HepG2 (cell line): ENCODE data around the gene DAPK1. TPM values are rescaled to one million over a fixed set of nuclear protein-coding genes. Genes with fewer than 3 reads are reported as not detected.

Source experiments
- AGO2 ChIP-seq: fragments of 200-400 bp; formaldehyde crosslinking; optimal IDR thresholded peaks from 2 replicates; pipeline ENCODE3; 2017; ENCODE audit warnings: mild to moderate bottlenecking, low read depth, low read length, moderate library complexity
- ARNT2 ChIP-seq: sonication (generic); formaldehyde crosslinking; IDR thresholded peaks from 2 replicates; pipeline ENCODE4 v1.8.0; 2022; ENCODE audit warnings: mild to moderate bottlenecking, low read depth, missing genetic modification reagents, moderate library complexity
- ARNTL ChIP-seq: sonication (generic); formaldehyde crosslinking; IDR thresholded peaks from 2 replicates; pipeline ENCODE4 v1.4.0; 2020; ENCODE audit warnings: mild to moderate bottlenecking, missing genetic modification reagents
- CCDC6 ChIP-seq: sonication (generic); formaldehyde crosslinking; IDR thresholded peaks from 2 replicates; pipeline ENCODE4 v1.8.1; 2022; ENCODE audit warnings: mild to moderate bottlenecking, missing genetic modification reagents, moderate library complexity
- ELF1 ChIP-seq: sonication (generic); formaldehyde crosslinking; IDR thresholded peaks from 2 replicates; pipeline ENCODE4 v1.4.0; 2020; ENCODE audit warnings: missing genetic modification reagents
- FOXC1 ChIP-seq: sonication (generic); formaldehyde crosslinking; IDR thresholded peaks from 2 replicates; pipeline ENCODE4 v1.8.0; 2022; ENCODE audit warnings: mild to moderate bottlenecking, missing genetic modification reagents, borderline replicate concordance
- FOXK1 ChIP-seq: sonication (generic); formaldehyde crosslinking; IDR thresholded peaks from 2 replicates; pipeline ENCODE4 v1.4.0; 2020; ENCODE audit warnings: low read depth, missing genetic modification reagents, borderline replicate concordance
- HDAC1 ChIP-seq: sonication (generic); formaldehyde crosslinking; IDR thresholded peaks from 2 replicates; pipeline ENCODE4 v1.5.1; 2020; ENCODE audit warnings: mild to moderate bottlenecking, missing genetic modification reagents
- IKZF1 ChIP-seq: fragments of 450-650 bp; IDR thresholded peaks from 2 replicates; pipeline ENCODE4 v1.7.1; 2016
- ISL2 ChIP-seq: sonication (generic); formaldehyde crosslinking; IDR thresholded peaks from 2 replicates; pipeline ENCODE4 v1.5.0; 2020; ENCODE audit warnings: missing genetic modification reagents
- KLF13 ChIP-seq: sonication (generic); formaldehyde crosslinking; IDR thresholded peaks from 2 replicates; pipeline ENCODE4 v1.4.0; 2020; ENCODE audit warnings: mild to moderate bottlenecking, missing genetic modification reagents
- MTA1 ChIP-seq: sonication (generic); formaldehyde crosslinking; IDR thresholded peaks from 2 replicates; pipeline ENCODE4 v1.4.0; 2020; ENCODE audit warnings: missing genetic modification reagents, mild to moderate bottlenecking, borderline replicate concordance
- PRPF4 ChIP-seq: fragments of 200-400 bp; formaldehyde crosslinking; IDR thresholded peaks from 2 replicates; pipeline ENCODE4 v1.6.1; 2016; ENCODE audit warnings: low read length, low read depth; ENCODE audit not compliant: poor library complexity, severe bottlenecking
- RBM22 ChIP-seq: fragments of 200-400 bp; formaldehyde crosslinking; optimal IDR thresholded peaks from 2 replicates; pipeline ENCODE3; 2017; ENCODE audit warnings: mild to moderate bottlenecking, low read length, moderate library complexity
- SALL1 ChIP-seq: sonication (generic); formaldehyde crosslinking; IDR thresholded peaks from 2 replicates; pipeline ENCODE4 v1.8.0; 2022; ENCODE audit warnings: mild to moderate bottlenecking, missing genetic modification reagents
- SMAD9 ChIP-seq: sonication (generic); formaldehyde crosslinking; IDR thresholded peaks from 2 replicates; pipeline ENCODE4 v1.5.1; 2020; ENCODE audit warnings: mild to moderate bottlenecking, missing genetic modification reagents
- SRF ChIP-seq: IDR thresholded peaks from 2 replicates; pipeline ENCODE4 v1.6.1; 2011; ENCODE audit warnings: mild to moderate bottlenecking, low read depth, low read length, moderate library complexity
- U2AF1 ChIP-seq: fragments of 200-400 bp; formaldehyde crosslinking; optimal IDR thresholded peaks from 2 replicates; pipeline ENCODE3; 2017; ENCODE audit warnings: mild to moderate bottlenecking, low read depth, low read length
- ZC3H13 ChIP-seq: sonication (generic); formaldehyde crosslinking; IDR thresholded peaks from 2 replicates; pipeline ENCODE4 v1.8.1; 2023; ENCODE audit warnings: mild to moderate bottlenecking, missing genetic modification reagents, moderate library complexity
- ZNF30 ChIP-seq: sonication (generic); formaldehyde crosslinking; IDR thresholded peaks from 2 replicates; pipeline ENCODE4 v1.5.0; 2020; ENCODE audit warnings: mild to moderate bottlenecking, missing genetic modification reagents
- ZNF337 ChIP-seq: sonication (generic); formaldehyde crosslinking; IDR thresholded peaks from 2 replicates; pipeline ENCODE4 v1.5.1; 2020; ENCODE audit warnings: missing genetic modification reagents, low read depth, mild to moderate bottlenecking, borderline replicate concordance
- ZNF547 ChIP-seq: sonication (generic); formaldehyde crosslinking; IDR thresholded peaks from 2 replicates; pipeline ENCODE4 v1.5.1; 2020; ENCODE audit warnings: mild to moderate bottlenecking, missing genetic modification reagents
- ZNF577 ChIP-seq: sonication (generic); formaldehyde crosslinking; IDR thresholded peaks from 2 replicates; pipeline ENCODE4 v1.4.0; 2020; ENCODE audit warnings: mild to moderate bottlenecking, low read depth, missing genetic modification reagents, borderline replicate concordance
- ZNF768 ChIP-seq: sonication (generic); formaldehyde crosslinking; IDR thresholded peaks from 2 replicates; pipeline ENCODE4 v1.4.0; 2020; ENCODE audit warnings: missing genetic modification reagents
- polyA plus RNA-seq, 8 experiments: library from polyadenylated mRNA; depleted of rRNA in 3 of 8; stranded (reverse) in 7 of 8; unstranded in 1 of 8; fragments of >200 nt; fragmentation: Illumina TruSeq in 4 of 8; extraction: Trizol in 4 of 8; gene quantifications; 2 replicates each; pipeline versions ENCODE4 v1.2.1 to v1.2.3, GENCODE V29; 2011 to 2016; ENCODE audit warnings: low read depth in 4 of 8, missing spikeins in 1 of 8, mixed read lengths in 1 of 8; ENCODE audit not compliant: insufficient read depth in 1 of 8
- total RNA-seq, 5 experiments: library from RNA; depleted of rRNA; stranded (reverse); fragments of >200 nt; fragmentation: Illumina TruSeq; extraction: Trizol; gene quantifications; 2 replicates each; pipeline ENCODE4 v1.2.3, GENCODE V29; 2016; ENCODE audit warnings: low read depth in 1 of 5
- TF ChIP-seq, protein P1 (sequence below): sonication (generic); formaldehyde crosslinking; IDR thresholded peaks from 2 replicates; pipeline ENCODE4 v1.8.0; 2022; ENCODE audit warnings: missing genetic modification reagents, low read depth, mild to moderate bottlenecking, borderline replicate concordance
- TF ChIP-seq, protein P2 (sequence below): sonication (generic); formaldehyde crosslinking; IDR thresholded peaks from 2 replicates; pipeline ENCODE4 v1.5.0; 2020; ENCODE audit warnings: missing genetic modification reagents, mild to moderate bottlenecking, borderline replicate concordance
- TF ChIP-seq, protein P3 (sequence below): sonication (generic); formaldehyde crosslinking; IDR thresholded peaks from 2 replicates; pipeline ENCODE4 v1.4.0; 2020; ENCODE audit warnings: mild to moderate bottlenecking, missing genetic modification reagents

The DAPK1 gene
- total and polyA plus RNA-seq, 2 of the 13 experiments (the other 11 are each of a cell fraction or from before 2014, with no cell fraction given), result 35.7 to 35.9 TPM

DNA sequence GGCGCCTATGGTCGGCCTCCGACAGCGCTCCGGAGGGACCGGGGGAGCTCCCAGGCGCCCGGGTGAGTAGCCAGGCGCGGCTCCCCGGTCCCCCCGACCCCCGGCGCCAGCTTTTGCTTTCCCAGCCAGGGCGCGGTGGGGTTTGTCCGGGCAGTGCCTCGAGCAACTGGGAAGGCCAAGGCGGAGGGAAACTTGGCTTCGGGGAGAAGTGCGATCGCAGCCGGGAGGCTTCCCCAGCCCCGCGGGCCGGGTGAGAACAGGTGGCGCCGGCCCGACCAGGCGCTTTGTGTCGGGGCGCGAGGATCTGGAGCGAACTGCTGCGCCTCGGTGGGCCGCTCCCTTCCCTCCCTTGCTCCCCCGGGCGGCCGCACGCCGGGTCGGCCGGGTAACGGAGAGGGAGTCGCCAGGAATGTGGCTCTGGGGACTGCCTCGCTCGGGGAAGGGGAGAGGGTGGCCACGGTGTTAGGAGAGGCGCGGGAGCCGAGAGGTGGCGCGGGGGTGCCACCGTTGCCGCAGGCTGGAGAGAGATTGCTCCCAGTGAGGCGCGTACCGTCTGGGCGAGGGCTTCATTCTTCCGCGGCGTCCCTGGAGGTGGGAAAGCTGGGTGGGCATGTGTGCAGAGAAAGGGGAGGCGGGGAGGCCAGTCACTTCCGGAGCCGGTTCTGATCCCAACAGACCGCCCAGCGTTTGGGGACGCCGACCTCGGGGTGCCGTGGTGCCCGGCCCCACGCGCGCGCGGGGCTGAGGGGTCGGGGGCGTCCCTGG is 561 bp downstream of the DAPK1 start (continued):
- TF ChIP-seq PRPF4, result no peak
- TF ChIP-seq ZNF337 (CRISPR knock-in tag), result no peak
- no peak for TF ChIP-seq ARNT2 (CRISPR knock-in tag)
- TF ChIP-seq SALL1 (CRISPR knock-in tag), result peak; percentile 70
- TF ChIP-seq FOXK1, result 0 out of 2 replicates have a peak, but pooled peaks have one; percentile 23
- TF ChIP-seq ELF1 (CRISPR knock-in tag), result no peak
- peak; percentile 19; the same call in 1 of the 2 replicates for TF ChIP-seq ZNF30 (CRISPR knock-in tag)
- TF ChIP-seq, protein P1, sequence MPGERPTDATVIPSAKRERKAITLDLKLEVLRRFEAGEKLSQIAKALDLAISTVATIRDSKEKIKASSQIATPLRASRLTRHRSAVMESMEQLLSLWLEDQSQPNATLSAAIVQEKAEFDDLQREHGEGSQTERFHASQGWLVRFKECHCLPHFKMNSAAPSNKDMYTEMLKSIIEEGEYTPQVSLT (CRISPR knock-in tag), result no peak
- TF ChIP-seq, protein P2, sequence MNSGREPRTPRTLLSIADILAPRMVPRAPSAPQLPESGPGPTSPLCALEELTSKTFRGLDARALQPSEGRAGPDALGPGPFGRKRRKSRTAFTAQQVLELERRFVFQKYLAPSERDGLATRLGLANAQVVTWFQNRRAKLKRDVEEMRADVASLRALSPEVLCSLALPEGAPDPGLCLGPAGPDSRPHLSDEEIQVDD (CRISPR knock-in tag), result no peak
- TF ChIP-seq ARNTL, result peak; percentile 48; the same call in 1 of the 2 replicates
- TF ChIP-seq ZC3H13, result peak; percentile 19; the same call in 1 of the 2 replicates
- TF ChIP-seq MTA1 (CRISPR knock-in tag), result peak; percentile 58
- TF ChIP-seq RBM22, result no peak
- no peak for TF ChIP-seq CCDC6 (CRISPR knock-in tag)
- no peak for TF ChIP-seq IKZF1
- 0 out of 2 replicates have a peak, but pooled peaks have one; percentile 12 for TF ChIP-seq ISL2 (CRISPR knock-in tag)
- no peak for TF ChIP-seq SRF
- peak; percentile 40; the same call in 1 of the 2 replicates for TF ChIP-seq HDAC1
- TF ChIP-seq ZNF547 (CRISPR knock-in tag), result no peak
- TF ChIP-seq ZNF577 (CRISPR knock-in tag), result no peak
- TF ChIP-seq, protein P3, sequence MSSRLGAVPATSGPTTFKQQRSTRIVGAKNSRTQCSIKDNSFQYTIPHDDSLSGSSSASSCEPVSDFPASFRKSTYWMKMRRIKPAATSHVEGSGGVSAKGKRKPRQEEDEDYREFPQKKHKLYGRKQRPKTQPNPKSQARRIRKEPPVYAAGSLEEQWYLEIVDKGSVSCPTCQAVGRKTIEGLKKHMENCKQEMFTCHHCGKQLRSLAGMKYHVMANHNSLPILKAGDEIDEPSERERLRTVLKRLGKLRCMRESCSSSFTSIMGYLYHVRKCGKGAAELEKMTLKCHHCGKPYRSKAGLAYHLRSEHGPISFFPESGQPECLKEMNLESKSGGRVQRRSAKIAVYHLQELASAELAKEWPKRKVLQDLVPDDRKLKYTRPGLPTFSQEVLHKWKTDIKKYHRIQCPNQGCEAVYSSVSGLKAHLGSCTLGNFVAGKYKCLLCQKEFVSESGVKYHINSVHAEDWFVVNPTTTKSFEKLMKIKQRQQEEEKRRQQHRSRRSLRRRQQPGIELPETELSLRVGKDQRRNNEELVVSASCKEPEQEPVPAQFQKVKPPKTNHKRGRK, result no peak
- no peak for TF ChIP-seq FOXC1 (CRISPR knock-in tag)
- TF ChIP-seq SMAD9 (CRISPR knock-in tag), result no peak
- no peak for TF ChIP-seq U2AF1
- peak; percentile 83 for TF ChIP-seq AGO2
- TF ChIP-seq ZNF768 (CRISPR knock-in tag), result 0 out of 2 replicates have a peak, but pooled peaks have one; percentile 21
- TF ChIP-seq KLF13, result no peak
